NCI-H2029 (cell line): Measurements from ENCODE around the gene SCN2B.

Experiments
- DNase-seq: peaks from one replicate; lab custom pipeline; 2025; lab: John Stamatoyannopoulos, UW

The SCN2B gene

DNA sequence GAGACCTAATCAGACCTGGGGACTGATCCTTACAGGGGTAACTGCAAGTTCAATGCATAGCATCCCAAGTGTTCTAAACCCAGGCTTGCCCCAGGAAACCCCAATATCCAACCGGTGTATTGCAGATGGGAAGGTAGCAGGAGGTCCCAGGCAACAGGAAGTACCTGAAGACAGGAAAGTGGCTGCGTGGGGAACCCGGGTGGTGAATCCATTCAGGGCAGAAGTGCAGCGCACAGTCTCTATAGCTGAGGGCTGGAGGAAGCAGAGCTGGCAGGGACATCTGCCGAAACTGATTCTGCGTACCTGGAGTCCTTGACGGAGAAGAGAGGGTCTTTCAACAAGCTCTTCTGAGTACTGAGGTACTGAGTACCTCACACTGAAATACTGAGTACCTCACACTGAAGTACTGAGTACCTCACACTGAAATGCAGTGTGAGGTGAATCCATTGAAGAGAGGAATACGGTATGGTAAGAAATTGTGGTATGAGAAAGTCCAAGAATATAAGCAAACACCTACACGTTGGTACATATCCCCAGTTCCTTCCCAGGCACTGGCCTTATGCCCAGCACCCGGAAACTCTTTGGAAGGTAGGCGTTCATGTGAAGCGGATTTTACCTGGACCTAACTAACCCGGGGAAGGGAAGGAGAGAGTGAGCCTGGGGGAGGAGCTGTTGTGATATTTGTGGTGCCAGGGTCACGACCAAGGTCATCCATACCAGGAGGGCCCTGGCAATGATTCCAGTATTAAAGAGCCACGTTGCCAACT, 43.9 kb downstream of the SCN2B start:
- DNase-seq: no peak

DNA sequence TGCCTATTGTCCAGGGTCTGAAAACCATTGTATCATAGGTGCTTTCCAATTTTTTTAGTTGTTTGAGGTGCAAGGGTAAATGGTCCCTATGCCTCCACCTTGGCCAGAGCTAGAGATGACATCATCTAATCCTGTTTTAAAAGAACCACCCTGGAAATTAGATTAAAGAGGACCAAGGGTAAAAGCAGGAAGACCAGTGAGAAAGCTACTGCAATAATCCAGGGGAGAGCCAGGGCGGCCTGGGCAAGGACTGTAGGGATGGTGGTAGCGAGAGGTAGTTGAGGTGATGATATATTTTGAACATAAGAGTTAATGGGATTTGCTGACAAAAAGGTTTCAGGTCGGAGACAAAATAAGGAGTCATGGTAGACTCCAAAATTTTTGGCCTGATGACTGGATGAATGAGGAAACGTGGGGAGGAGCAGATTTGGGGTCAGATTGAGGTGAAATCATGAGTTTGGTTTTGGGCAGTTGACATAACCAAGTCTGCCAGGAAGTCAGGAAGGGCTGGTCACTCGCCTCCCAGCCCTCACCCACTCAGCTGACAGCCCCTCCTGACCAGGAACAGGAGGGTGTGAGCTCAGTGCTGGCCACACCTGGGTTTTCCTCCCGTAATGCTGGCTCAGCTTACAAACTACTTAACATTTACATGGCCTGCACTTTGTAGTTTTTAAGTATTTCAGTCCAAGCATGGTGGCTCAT, 46.8 kb downstream of the SCN2B start:
- DNase-seq: no peak

DNA sequence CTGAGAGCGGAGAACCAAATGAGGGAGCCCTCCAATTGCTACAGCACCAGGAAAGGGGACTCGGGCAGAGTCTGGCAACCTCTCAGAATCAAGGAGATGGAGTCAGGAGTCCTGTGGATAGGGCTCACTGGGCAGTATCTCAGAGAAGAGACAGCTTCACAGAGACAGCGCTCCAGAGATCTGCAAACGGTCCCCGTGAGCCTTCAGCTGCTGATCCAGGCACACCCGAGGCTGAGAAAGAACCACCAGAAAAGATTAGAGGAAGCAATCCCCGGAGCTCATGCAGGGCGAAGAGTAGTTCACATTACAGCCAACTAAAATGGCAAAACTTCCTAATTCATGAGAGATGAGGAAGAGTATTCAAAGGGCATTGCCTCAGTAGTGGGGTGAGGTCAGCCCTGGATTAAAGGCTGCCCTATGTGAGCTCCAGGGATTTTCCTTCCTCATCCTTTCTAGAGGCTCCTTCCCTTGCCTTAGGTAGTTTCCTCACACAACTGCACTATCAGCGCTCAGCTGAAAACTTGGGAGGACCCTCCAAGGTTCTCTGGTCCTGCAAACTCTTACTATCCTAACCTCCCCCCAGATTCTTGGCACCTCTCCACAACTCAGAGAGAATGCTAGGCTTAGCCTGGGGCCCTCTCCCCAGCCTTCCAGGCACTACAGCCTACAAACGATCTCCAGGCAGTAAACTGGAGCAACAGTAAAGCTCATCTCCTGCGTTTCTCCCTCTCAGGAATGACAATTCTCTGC, 47.5 kb downstream of the SCN2B start:
- DNase-seq: no peak

DNA sequence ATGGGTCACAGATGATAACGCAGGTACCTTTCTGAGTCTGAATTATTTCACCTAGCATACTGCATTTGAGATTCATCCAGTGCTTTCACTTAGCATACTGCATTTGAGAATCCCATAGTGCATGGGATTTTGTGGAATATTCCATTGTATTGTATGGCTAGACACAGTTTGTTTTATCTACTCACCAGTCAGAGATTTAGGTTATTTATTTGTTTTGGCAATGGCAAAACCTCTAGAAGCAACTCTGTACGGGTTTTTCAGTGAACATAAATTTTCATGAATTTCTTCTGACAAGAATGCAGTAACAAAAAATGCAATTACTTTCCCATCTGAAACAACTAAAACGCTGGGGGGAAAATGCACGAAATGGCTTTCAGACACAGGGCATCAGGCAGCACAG, 48.1 kb downstream of the SCN2B start:
- no peak for DNase-seq

DNA sequence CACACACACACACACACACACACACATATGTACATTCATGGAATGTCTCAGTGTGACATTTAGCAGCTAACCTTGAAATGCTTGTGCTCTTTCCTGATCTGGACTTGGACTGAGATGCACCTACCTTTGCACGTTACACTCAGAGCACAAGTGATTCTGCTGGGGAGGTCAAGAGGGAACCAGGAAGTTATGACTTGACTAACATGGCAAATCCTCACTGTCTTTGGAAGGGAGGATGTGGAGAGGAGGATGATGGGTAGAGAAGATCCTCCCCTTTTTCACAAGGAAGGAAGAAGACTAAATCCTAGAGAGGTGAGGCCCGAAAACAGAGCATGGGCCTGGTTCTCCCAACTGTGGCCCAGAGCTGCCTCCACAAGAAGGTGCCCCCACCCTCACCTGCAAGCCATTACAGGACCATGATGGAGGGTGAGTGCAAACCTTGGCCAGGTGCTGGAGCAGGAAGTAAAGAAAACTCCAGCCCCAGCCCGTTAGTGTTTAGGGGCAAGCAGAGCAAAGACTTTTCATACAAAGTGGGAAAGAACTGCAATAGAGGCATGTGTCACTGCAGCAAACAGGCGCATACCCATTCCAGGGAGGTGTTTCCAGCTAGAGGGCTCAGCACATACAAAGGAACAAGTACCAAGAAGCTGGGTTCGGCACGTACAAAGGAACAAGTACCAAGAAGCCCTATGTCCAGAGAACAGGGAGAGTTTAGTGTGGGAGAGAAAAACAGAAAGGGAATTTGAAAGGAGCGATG, 50.2 kb downstream of the SCN2B start:
- no peak for DNase-seq

DNA sequence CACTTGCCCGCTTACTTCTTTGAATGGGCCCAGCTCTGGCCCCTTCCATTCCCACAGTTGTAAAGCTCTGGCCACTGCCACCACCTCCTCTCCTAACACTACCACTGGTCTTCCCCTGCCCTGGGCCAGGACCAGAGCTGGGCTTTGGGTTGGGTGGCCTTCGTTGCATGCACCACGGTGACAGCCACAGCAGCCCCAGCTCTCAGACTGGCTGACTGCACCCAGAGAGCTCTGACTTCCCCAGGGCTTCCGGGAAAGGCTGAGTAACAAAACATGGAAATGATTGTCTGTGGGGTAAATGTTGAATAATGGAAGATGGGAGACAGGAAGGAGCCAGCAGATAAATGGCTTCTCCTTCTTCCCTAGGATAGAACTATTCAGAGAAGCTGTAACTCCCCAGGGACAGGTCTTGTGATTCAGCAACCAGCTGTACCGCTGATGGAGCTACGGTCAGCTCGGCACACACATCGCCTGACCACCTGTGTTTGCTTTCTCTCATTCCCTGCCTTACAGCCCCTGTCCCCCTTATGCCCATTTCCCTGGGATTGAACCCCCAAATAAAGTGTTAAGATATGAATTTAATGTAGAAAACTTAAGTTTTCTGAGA, 51.4 kb downstream of the SCN2B start:
- no peak for DNase-seq

DNA sequence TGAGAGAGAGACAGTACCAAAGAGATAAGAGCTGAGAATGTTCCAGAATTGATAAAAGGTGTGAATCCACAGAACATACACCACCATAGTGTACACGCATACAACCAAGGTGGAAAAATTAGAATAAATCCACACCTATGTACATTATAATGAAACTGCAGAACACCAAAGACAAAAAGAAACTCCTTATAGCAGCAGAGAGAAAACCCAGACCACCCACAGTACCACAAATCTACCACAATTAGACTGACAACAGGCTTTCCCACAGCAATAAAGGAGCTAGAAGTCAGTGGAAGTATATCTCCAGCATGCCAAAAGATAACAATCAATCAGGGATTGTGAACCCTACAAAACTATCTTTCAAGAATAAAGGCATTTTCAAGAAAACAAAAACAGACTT, 55.6 kb downstream of the SCN2B start:
- DNase-seq: no peak

DNA sequence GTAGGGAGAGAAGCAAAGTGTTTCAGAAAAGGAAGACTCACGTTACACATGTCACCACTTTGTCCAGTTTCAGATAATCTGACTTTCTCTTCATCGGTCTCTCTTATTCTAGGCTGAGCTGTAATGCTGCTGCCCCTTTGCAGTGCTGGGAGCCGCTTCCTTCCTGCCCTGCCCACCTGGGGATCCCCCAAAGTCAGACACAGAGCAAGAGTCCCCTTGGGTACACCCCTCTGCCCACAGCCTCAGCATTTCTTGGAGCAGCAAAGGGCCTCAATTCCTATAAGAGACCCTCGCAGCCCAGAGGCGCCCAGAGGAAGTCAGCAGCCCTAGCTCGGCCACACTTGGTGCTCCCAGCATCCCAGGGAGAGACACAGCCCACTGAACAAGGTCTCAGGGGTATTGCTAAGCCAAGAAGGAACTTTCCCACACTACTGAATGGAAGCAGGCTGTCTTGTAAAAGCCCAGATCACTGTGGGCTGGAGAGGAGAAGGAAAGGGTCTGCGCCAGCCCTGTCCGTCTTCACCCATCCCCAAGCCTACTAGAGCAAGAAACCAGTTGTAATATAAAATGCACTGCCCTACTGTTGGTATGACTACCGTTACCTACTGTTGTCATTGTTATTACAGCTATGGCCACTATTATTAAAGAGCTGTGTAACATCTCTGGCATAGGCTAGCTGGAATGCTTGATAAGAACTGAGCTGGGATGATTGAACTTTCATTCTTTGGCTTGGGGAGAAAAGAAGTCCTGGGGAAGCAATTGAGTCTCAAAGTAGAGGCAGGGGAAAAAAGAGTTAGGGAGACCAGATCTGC, 58.4 kb downstream of the SCN2B start:
- DNase-seq: no peak

DNA sequence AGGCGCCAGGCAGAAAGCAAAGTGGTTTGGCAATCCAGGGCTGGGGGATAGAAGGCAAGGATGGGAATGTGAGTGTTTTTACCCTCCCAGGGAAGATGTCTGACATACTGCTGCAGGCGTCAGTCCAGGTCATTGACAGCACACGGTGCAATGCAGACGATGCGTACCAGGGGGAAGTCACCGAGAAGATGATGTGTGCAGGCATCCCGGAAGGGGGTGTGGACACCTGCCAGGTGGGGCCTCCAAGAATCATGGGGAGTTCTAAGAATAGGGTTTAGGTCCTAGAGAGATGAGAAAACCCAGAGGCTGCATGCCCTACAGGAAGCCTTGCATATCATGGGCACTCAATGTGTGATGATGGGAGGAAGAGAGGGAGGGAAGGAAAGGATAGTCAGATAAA, 61.4 kb downstream of the SCN2B start:
- no peak for DNase-seq

DNA sequence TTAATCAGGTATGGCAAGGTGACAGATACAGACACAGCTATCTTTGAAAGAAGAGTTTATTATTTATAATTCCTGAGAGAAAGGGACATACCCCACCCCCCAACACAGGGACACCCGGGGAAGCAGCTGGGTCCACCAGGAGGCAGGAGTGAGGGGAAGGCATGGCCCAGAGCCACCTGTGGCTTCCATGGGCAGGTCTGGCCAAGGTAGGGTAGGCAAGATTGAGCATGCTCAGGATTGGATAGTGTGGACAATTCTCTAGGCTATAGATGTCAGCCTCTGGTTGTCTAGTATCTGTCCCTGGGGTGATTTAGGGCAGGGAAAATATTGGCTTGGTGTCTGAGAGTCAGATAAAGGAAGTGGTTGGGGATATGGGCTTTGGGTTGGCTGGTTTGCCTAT, 62.2 kb downstream of the SCN2B start:
- no peak for DNase-seq

DNA sequence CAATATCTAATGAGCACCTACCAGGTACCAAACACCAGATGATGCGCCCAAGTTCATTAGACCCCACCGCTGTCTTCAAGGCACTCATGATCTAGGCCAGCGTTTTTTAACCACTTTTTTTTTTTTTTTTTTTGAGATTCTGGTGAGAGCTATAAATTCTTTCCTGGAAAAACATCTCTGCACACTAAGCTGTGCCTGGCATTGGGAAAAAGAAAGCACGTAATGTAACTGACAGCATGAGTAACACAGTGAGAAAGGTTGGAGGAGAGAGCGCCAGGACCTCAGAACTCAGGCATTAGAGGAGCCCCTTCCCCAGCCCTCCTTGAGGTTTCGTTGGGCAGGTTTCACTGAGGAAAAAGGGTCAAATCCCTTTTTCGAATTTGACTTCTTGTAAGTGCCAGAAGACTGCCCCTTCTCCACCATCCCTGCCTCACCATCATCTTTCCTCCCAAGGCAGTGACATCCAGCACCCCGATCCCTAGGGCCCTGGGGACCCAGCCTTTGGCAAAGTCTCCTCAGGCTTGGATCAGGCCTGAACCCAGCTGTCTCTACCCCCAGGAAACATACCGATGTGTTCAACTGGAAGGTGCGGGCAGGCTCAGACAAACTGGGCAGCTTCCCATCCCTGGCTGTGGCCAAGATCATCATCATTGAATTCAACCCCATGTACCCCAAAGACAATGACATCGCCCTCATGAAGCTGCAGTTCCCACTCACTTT, 63.6 kb downstream of the SCN2B start:
- DNase-seq: no peak
